Measurements from ENCODE around the gene ADAMTS17.

DNA sequence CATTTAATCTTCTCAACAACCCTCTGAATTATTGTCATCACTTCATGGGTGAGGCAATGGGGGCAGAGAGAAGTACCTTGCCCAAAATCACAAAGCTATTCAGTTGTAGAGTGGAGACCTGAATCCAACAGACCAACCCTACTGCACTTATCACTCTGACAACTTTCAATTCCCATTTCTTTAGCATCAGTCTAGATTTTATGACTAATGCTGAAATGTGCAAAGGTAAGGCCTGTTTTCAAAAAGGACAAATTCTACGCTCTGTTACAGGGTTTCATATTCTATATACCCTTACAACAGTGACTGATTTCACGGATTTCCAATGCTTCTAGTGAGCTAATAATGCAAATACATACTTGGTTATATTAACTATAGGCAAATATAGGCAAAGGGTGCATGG is 286.0 kb downstream of the ADAMTS17 start:
- TF ChIP-seq, protein P1, sequence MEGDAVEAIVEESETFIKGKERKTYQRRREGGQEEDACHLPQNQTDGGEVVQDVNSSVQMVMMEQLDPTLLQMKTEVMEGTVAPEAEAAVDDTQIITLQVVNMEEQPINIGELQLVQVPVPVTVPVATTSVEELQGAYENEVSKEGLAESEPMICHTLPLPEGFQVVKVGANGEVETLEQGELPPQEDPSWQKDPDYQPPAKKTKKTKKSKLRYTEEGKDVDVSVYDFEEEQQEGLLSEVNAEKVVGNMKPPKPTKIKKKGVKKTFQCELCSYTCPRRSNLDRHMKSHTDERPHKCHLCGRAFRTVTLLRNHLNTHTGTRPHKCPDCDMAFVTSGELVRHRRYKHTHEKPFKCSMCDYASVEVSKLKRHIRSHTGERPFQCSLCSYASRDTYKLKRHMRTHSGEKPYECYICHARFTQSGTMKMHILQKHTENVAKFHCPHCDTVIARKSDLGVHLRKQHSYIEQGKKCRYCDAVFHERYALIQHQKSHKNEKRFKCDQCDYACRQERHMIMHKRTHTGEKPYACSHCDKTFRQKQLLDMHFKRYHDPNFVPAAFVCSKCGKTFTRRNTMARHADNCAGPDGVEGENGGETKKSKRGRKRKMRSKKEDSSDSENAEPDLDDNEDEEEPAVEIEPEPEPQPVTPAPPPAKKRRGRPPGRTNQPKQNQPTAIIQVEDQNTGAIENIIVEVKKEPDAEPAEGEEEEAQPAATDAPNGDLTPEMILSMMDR (IDR thresholded peaks at IDR 0.05; ENCODE audit: borderline replicate concordance, extremely low read depth, low read length, poor library complexity, severe bottlenecking), result no peak
- no peak for TF ChIP-seq EZH2 (IDR thresholded peaks at IDR 0.05; ENCODE audit: borderline replicate concordance, low read depth, low read length, severe bottlenecking)
